ENCODE measurements around the gene AMN.

Gene AMN

GRCh38 chr14:102899516-102899900, 23.0 kb upstream of the AMN start:
- no peak for DNase-seq (ENCODE audit: low spot score)

DNA sequence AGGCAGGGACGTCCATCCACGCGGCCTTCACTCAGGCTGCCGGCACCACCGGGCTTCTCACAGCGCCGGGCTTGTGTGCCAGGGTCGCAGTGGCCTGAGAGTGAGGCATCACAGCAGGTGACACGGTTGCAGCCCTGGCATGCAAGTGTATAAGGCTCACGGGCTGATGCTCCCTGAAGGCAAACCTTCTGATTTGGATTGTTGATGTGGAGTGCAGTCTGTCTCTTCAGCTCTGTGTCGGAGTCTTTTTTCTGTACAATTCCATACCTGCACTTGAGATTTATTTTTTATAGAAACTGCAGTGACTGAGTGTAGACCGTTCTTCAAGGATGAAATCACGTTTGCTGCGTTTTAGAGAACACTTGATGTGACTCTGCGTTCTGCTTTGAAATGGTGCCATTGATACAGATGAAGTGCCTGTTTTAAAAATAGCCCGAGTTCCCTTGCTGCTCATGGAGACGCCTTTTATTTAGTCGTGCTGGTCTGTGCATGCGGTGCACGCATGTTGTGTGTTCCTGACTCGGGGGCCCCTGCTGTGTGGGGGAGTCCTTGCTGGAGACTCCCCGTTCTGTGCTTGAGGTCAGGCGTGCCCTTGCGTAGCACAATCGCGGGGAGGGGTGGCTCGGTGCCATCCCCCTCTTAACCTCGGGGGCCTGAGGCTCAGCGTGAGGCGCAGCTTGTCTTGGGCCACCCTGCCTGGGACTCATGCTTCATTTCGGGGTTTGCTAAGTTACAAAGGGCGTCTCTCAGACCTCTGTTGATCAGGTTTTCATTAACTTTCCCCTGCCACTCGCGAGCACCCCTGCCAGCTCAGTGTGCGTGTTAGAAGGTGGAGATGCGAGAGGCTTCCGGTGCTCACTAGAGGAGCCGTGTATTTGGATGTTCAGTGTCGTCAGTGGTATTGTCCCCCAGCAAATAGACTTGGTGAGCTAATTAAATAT, 21.6 kb upstream of the AMN start:
- DNase-seq (ENCODE audit: low spot score), result no peak

DNA sequence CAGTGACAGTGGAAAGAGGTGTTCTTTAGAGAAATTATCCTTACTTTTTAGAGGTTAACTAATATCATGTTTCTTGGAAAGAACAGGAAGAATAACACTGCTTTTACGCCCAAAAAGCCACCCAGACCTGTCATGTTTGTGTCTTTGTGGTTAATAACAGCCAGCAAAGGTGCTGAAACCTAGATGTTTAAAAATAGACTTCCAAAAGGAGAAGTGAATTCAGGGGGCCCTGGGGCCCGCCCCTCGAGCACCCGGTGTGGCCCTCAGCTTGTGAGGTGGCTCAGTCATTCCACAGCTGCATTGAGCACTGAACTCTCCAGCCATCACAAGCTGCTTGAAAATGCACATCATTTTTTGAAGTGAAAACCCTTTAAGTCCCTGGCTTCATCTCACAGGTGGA, 20.8 kb upstream of the AMN start:
- no peak for DNase-seq (ENCODE audit: low spot score)

- no peak for DNase-seq (ENCODE audit: low spot score)
These were observed 20.4 kb upstream of the AMN start for GRCh38 chr14:102902086-102902485.

GRCh38 chr14:102902523-102903247, 19.8 kb upstream of the AMN start:
- DNase-seq (ENCODE audit: low spot score), result no peak

DNA sequence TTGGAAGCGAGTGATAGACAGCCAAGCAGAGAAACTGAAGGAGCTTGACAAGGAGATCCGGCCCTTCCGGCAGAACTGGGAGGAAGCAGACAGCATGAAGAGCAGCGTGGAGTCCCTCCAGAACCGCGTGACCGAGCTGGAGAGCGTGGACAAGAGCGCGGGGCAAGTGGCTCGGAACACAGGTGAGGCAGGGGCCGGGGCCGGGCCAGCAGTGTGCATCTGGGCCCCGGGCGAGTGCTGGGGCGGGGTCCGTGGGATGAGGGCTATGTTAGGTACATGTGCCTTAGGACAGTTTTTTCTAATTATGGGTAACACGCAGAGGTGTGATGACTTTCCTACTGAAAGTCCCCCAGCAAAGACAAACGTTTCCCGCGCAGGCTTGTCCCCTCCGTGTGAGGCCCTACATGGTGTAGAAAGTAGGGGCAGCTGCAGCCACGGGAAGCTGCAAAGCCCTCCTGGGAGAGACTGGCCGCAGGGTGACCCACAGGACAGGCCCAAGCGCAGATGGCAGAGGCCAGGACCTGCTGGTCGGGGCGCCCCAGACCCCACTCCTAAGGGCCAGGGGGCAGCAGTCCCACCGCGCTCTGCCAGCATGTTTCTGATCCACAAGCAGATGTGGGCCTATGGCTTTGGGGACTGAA, 19.1 kb upstream of the AMN start:
- DNase-seq (ENCODE audit: low spot score), result no peak

- no peak for DNase-seq (ENCODE audit: low spot score)
These were observed 18.5 kb upstream of the AMN start for GRCh38 chr14:102903889-102904512.

DNA sequence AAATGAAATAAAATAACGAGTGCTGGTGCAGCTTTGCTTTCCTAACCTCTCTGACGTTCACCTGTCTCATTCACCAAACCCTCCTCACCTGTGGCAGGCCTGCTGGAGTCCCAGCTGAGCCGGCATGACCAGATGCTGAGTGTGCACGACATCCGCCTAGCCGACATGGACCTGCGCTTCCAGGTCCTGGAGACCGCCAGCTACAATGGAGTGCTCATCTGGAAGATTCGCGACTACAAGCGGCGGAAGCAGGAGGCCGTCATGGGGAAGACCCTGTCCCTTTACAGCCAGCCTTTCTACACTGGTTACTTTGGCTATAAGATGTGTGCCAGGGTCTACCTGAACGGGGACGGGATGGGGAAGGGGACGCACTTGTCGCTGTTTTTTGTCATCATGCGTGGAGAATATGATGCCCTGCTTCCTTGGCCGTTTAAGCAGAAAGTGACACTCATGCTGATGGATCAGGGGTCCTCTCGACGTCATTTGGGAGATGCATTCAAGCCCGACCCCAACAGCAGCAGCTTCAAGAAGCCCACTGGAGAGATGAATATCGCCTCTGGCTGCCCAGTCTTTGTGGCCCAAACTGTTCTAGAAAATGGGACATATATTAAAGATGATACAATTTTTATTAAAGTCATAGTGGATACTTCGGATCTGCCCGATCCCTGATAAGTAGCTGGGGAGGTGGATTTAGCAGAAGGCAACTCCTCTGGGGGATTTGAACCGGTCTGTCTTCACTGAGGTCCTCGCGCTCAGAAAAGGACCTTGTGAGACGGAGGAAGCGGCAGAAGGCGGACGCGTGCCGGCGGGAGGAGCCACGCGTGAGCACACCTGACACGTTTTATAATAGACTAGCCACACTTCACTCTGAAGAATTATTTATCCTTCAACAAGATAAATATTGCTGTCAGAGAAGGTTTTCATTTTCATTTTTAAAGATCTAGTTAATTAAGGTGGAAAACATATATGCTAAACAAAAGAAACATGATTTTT, 17.1 kb upstream of the AMN start:
- DNase-seq (ENCODE audit: low spot score), result no peak

- DNase-seq (ENCODE audit: low spot score), result no peak
These were observed 15.7 kb upstream of the AMN start for GRCh38 chr14:102906616-102907302.

GRCh38 chr14:102907303-102907844, 15.1 kb upstream of the AMN start:
- DNase-seq (ENCODE audit: low spot score), result no peak

- DNase-seq (ENCODE audit: low spot score), result no peak
These were observed 14.3 kb upstream of the AMN start for GRCh38 chr14:102907980-102908730.

DNA sequence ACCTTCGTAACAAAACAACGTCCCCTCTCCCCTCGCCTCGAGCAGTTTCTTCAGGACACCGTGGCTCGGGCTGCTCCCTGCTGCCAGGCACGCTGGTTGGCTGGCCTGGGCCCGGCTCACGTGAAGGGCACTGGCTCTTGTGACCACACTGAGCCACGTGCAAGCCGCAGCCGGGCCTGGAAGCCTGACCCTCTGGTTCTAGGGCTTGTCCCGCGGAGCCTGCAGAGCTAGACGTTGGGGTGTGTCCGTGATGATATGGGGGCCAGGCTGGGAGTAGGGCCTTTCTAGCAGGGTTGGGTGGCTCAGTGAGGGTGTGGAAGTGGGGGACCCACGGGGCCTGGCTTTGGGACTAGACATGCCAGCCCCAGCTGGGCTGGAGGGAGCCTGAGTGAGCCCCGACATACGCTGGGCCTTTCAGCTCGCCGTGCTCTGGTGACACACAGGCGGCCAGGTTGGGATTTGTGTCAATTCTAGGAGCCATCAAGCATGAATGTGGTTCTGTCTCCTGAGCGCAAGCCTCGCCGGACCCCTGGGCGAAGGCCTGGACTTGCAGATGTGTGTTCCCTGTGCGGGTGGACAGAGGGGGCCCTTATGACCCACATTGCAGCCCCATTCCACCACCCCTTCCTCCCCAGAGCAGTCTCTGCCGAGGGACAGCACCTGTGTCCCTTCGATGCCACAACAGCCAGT, 13.6 kb upstream of the AMN start:
- no peak for DNase-seq (ENCODE audit: low spot score)

- no peak for DNase-seq (ENCODE audit: low spot score)
These were observed 13.0 kb upstream of the AMN start for GRCh38 chr14:102909462-102909861.

- DNase-seq (ENCODE audit: low spot score), result no peak
These were observed 12.6 kb upstream of the AMN start for GRCh38 chr14:102909911-102910310.

DNA sequence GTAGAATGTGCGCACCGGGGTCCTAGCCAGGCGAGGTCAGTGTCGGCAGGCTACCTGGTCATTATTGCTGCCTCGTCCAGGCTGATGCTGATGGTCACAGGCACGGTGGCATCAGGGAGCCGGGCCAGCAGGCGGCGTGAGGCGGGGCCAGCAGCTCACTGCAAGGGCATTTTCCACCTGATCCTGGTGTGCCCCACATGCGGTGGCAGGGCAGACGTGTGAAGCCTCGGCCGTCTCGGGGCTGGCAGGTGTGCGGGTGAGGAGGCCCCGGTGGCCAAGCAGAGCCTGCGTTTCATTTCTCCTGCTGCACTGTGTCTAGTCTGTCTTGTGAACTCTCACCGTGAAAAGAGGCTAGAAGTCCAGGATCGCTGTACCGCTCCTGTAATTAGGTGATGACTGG, 12.0 kb upstream of the AMN start:
- DNase-seq (ENCODE audit: low spot score), result no peak

DNA sequence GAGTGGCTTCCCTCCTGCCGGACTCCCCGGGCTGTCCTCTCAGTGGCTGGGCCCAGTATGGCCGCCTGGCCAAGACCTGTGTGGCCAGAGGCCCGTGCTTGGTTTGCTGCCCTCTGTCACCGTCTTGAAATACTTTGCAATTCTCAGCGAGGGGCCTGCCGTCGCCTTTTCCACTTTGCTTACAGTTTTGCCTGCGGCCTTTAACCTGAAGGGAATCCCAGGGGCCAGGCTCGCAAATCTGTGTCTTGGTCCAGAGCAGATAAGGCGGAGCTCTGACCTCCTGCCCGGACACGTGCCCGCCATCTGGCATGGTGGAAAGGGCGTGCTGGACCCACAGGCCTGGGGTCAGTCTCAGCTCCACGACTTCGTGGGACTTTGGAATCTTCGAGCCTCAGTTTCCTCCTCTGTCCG, 10.9 kb upstream of the AMN start:
- DNase-seq (ENCODE audit: low spot score), result no peak

- DNase-seq (ENCODE audit: low spot score), result no peak
These were observed 10.3 kb upstream of the AMN start for GRCh38 chr14:102911991-102912761.

All from AG08395 (cell line).